ENCODE results near the gene DNAAF3. TPM values are rescaled to one million over a fixed set of nuclear protein-coding genes. Genes with fewer than 3 reads are reported as not detected.
"Not testable (repeated sequence)": the region's sequence is repeated elsewhere in the genome, so short reads cannot be mapped to it uniquely, and the experiment has no call there.

DNAAF3 gene
- total RNA-seq, result not detected in 2 replicates

DNA sequence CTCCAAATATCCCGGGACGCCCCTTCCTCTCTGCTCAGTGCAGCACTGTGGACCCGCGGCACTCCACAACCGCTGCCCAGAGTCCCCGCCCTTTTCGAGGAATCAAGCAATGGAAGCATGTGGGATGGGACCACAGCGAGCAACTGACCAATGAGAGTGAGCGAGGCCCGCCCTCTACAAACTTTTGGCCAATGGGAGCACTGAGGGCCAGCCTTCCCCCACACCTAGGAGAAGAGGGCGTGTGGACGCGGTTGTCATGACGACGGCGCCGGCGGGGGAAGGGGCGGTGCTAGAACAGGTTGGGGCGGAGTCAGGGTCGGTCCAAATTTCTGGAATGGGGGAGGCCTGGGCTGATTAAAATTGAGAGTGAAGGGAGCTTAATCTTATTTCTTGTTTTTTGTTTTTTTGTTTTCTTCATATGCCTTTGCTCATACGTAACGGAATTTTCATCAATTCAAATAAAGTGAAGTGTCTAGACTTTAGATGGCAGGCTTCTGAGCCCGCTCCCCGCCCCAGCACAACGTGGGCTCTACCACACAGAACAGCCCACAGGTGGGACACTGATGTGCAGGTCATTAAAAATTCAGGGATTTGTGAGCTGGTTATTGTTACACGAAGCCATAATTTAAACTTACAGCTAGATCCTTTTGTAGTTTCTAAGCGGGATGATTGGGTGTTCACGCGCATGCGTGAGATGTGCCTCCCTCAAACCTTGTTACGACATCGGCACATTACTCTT is at the start of gene DNAAF3:
DNAAF3 (minus strand) TSS at position 84 of the 739 bp plus-strand sequence. CDS start 200 bp downstream, outside the sequence.
- intact Hi-C loops (cut with micrococcal nuclease), result loop anchor here (1.0 to 2.0 kb wide), 2 partner anchors 49 to 92 kb away; partner anchors contain the start of genes PPP1R12C and PPP6R1

- intact Hi-C loops (cut with micrococcal nuclease), result no loop called here
Observed at GRCh38 chr19:55213547-55213946, 47.1 kb upstream of the DNAAF3 start.

DNA sequence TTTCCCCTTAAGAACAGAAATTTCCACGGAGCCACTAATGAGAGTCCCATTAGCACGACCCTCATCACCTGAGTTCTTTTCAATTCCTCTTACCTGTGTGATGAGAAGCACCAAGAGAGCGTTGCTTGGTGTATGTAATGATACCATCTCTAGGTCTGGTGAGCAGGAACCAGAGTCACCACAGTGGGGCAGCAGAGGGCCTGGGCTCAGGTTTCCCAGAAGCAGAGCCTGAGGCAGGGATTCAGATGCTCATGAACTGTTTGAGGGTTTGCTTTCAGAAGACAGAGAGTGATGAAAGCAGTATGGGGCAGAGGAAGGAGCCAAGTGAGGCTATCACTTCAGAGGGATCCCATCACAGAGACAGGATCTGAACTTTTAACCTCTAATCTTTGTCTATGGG is 46.0 kb upstream of the DNAAF3 start:
- intact Hi-C loops (cut with micrococcal nuclease), result loop anchor here (1.0 kb wide), 2 partner anchors 46 to 206 kb away; no protein-coding TSS in a partner anchor

GRCh38 chr19:55209693-55210472 is 43.5 kb upstream of the DNAAF3 start:
- intact Hi-C loops (cut with micrococcal nuclease), result no loop called here

DNA sequence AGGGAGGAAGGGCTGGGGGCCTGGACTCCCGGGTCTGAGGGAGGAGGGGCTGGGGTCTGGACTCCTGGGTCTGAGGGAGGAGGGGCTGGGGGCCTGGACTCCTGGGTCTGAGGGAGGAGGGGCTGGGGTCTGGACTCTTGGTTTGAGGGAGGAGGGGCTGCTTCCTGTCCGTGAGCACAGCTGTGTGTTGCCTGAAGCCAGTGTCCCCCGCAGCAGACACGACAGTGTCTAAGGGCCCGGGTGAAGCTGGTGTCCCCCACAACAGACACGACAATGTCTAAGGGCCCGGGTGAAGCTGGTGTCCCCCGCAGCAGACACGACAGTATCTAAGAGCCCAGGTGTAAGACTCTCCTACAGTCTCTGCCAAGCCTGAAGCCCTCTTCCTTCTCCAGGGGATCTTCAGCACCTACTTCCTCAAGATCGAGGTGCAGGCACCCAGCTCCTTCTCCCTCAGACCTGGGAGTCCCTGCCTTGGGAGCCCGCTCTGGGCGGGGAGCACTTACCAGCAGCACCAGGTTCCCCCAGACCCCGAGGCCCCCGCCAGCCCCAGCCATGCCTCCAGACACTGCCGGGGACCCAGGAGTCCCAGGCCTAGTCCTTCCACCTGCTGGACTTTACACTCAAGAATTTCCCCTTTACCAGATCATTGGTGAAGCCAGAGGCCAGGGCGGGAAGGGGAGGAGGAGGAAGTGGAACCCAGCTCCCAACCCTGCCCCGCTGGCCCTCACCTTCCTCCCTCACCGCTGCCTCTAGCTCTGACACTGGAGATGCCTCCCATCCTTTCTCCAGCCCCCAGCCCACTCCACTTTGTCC is 42.7 kb upstream of the DNAAF3 start, which contains the start of gene PTPRH:
PTPRH (minus strand) TSS at position 622 of the 813 bp plus-strand sequence; CDS start at position 554, 68 bp downstream.
- intact Hi-C loops (cut with micrococcal nuclease), result no loop called here

DNA sequence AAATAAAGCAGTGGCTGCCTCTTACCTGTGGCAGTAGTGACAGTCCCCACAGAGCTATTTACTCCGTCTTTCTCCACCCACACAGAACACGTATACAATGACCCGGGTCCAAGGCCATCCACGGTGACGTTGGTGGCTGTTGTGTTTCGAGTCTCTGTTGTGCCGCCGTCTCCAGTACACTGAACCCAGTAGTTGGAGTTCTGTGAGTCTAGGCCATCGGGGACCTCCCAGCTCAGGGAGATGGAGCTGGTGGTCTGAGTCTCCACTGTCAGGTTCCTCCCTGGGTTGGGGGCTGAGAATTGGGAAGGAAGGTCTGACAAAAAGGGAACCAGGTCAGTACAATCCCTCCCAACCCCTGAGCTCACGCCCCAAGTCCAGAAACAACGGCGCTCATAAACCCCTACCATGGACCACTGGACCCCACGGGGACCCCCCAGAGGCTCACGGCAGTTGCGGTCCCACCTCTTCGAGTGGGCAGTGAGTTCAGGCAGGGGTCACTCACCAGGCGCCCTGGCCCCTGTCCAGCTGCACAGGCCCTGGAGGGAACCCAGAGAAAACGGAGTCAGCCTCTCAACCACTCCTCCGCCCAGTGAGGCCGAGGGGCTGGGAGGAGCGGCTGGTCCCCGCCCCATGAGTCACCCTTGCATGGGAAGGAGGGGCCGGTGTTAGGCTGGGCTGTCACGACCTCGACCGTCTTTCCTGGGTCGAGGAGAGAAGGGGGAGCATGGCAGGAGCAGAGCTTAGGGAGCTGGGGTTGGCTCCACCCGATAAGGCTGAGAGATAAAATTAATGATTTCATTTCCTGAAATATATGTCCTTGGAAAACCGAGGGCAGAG is 40.5 kb upstream of the DNAAF3 start:
- intact Hi-C loops (cut with micrococcal nuclease), result no loop called here

DNA sequence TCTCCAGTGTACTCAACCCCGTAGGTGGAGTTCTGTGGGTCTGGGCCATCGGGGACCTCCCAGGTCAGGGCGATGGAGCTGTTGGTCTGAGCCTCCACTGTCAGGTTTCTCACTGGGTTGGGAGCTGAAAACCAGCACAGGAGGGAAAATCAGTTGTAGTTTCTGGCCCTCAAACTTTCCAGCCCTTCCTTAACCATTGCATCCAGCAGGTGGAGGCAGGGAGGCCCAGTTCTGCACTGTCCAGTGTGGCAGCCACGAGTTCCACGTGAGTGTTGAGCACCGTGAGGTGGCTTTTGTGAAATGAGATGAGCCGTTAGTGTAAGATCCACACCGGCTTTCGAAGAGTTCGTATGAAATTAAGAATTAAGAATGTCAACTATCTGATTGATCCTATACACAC is 35.8 kb upstream of the DNAAF3 start:
- intact Hi-C loops (cut with micrococcal nuclease), result not testable (repeated sequence)

DNA sequence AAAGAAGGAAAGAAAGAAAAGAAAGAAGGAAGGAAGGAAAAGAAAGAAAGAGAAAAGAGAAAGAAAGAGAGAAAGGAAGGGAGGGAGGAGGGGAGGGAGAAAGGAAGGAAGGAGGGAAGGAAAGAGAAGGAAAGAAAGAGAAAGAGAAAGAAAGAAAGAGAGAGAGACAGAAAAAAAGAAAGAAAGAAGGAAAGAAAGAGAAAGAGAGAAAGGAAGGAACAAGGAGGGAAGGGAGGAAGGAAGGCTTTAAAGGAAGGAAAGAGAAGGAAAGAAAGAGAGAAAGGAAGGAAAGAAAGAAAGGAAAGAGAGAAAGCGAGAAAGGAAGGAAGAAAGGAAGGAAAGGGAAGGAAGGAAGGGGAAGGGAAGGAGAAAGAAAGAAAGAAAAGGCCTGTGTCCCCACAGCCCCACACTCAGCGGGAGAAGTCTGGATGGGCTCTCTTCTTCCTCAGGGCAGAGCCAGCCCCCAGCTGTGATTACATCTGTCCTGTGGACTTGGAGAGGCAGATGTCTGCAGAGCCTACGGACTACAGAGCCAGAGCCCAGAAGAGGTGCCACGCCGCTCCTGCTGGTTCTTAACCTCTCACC is 33.3 kb upstream of the DNAAF3 start:
- intact Hi-C loops (cut with micrococcal nuclease), result no loop called here

- intact Hi-C loops (cut with micrococcal nuclease), result no loop called here
Observed at GRCh38 chr19:55198651-55199050, 32.2 kb upstream of the DNAAF3 start.

DNA sequence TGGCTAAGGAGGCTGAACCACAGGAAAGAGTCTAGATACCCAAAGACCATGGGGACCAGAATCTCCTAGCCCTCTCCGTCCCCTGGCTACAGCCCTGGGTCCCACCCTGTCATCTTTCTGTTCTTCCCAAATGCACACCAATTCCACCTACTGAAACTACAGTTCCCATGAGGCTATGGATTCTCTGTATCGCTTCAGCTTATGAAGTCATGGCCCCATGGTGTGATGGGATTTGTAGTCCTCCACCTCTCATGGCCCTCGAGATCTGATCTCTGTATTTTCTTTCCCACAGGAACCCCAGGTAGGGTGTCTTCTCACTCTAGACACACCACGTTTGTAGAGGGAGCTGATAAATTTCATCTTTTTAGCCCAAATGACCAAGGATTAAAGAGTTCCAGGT is 31.1 kb upstream of the DNAAF3 start:
- intact Hi-C loops (cut with micrococcal nuclease), result no loop called here

DNA sequence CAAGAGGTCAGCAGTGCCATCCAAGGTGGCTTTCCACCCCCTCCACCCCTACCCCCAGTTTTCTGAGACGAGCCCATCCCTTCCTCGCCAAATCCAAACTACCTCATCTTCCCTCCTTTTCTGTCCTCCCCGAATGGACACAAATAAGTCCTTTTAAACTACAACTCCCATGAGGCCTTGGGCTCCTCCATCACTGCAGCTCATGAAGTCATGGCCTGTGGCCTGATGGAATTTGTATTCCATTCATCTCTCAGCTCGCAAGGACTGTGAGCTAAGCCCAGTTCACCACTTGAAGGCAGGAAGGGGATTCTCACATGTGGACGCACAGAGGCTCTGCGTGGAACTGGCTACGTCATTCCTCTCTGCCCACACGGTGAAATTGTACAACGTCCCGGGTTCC is 30.4 kb upstream of the DNAAF3 start:
- intact Hi-C loops (cut with micrococcal nuclease), result no loop called here

DNA sequence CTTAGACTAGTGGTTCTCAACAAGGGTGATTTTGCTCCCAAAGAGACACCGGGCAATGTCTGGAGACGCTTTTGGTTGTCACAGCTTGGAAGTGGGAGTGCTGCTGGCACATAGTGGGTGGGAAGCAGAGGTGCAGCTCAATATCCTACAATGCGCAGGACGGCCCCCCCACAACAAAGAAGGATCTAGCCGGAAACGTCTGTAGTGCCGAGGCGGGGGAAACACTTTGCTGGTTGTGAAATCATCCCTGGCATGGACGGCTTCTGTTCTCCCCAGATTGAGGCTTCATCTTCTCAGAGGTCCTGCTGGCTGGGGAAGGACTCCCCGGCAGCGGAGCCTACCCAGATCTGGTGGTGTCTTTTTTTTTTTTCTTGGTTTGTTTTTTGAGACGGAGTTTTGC is 27.1 kb upstream of the DNAAF3 start:
- intact Hi-C loops (cut with micrococcal nuclease), result no loop called here

GRCh38 chr19:55189403-55189835 is 23.0 kb upstream of the DNAAF3 start:
- intact Hi-C loops (cut with micrococcal nuclease), result no loop called here

- intact Hi-C loops (cut with micrococcal nuclease), result no loop called here
Observed at GRCh38 chr19:55188625-55189024, 22.2 kb upstream of the DNAAF3 start.

DNA sequence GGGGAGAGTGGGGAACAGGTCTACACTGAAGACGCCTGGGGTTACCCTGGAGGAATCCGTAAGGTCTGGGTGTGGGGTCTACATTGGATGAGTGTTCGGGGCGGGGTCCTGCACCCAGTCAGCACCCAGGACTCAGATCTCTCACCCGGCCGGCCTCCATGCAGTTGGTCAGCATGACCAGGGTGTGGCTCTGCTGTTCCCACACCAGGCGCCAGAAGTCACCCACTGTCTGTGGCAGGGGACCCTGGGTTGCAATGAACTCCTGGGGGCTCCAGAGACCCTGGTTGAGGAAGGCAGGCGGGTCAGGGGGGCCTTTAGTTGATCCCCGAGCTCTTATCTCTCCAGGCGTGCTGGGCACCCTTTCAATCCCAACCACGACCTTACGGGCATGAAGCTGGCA is 19.7 kb upstream of the DNAAF3 start:
- intact Hi-C loops (cut with micrococcal nuclease), result no loop called here

- intact Hi-C loops (cut with micrococcal nuclease), result no loop called here
Observed at GRCh38 chr19:55181740-55182139, 15.3 kb upstream of the DNAAF3 start.

DNA sequence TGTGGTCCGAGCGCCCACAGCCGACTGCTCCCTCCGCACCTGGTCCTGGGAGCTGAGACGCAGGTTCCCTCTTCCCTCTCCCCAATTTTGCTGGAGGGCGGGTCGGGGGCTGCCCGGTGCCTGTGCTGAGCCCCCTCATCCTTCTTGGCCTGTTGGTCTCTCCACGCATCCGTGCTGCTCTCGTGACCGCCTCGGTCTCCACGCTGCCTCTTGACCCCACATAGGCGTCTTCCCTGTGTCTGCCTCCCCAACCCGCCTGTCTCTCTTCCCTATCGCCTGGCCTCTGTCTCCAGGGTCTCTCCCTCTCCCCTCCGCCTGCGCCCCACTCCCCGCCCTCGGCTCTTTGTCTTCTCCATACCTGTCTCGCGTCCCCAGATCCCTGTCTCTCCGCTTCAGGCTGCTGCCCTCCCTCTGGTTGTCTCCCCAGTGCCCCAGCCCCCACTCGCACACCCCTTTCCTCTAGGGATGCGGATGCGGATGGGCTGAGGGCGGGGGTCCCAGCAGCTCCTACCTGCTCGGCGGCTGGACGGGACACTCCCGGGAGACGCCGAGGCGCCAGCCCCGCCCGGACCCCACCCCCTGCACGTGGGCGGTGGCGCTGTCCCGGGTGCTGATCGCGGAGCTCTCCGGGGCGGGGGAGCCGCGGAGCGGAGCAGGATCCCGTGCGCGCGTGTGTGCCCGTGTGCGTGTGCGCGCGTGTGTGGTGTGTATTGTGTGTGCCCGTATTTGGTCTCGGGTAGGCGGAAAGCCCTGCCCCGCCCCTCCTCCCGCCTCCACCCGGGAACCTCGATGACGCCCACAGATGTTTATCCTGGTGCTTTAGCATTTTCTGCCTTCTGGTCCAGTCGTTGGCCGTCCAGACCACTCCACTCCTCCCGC is 13.4 kb upstream of the DNAAF3 start, which contains the start of gene SYT5:
SYT5 (minus strand) TSS at position 684 of the 879 bp plus-strand sequence. CDS start 1,248 bp downstream, outside the sequence.
- intact Hi-C loops (cut with micrococcal nuclease), result loop anchor here (1.0 to 5.0 kb wide), 5 partner anchors 79 to 962 kb away; partner anchors contain the start of genes HSPBP1, KMT5C, PPP6R1 and ZNF444

DNA sequence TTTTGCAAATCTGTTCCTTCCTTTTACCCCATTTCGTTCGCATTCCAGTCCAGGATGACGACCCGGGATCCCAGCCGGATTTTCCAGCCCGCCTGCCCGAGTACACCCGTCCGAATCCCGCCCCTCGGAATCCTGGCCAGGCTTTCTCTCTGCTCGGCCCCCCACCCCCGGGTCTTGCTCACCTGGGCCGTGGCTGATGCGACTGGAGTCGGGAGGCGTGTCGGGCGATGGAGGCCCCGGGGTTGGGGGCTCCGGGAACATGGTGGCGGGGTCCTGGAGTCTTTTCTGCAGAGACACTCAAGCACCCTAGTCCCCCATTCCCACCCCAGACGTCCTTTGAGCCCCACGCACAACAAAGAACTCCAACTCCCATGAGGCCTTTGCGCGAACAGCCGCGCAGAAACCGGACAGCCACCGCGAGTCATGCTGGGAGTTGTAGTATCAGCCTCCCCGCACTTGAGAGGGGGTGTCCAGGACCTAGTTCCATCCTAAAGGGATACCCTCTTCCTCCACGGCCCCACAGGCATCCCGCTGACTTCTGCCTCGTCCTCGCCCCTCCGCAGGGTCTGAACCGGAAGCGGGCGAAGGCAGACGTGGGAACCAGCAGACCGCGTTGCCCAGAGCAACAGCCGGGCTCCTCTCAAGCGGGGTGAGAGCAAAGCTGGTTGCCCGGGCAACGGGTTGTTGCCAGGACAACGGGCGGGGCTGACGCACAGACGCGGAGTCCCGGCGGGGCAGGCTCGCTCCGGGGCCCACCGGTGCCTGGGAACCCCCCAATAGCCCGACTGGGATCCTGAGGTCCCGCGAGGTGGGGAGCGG is 12.6 kb upstream of the DNAAF3 start:
- intact Hi-C loops (cut with micrococcal nuclease), result loop anchor here (1.0 to 5.0 kb wide), 5 partner anchors 80 to 963 kb away; partner anchors contain the start of genes HSPBP1, KMT5C, PPP6R1 and ZNF444
